ENCODE measurements around the gene NCAPH2.

The NCAPH2 gene

DNA sequence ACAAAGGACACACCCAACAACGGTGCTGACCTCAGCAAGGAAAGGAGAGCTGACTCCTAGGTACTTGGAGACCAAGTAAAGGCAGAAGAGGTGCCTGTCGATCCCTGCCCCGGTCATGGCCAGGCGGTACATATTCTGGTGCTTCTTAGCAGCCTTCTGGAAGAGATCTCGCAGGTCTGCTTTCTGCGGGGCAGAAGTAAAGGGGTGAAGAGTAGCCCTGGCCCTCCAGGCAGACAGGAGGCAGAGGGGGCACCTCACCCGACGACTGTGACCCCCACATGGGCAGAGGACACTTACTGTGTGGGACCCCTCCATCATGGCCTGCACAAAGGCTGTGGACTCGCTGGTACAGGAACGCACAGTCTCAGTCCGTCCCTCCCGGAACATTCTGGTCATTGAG lies 62.8 kb downstream of the NCAPH2 start:
- Histone ChIP-seq H3K36me3 (replicated peaks in 1 of 2; ENCODE audit: control insufficient read depth in 2 of 2, insufficient read depth in 2 of 2, low read length in 2 of 2) (peaks cover 56 to 72% of the 10 kb centered on the region in 2 donors), H2BK120ac (ENCODE audit: low read depth, low read length) (no peak overlapping the region), H3K18ac (ENCODE audit: low read length) (no peak overlapping the region), H2BK15ac (ENCODE audit: low read length) (no peak overlapping the region), H3K23ac (ENCODE audit: low read depth, low read length, poor library complexity) (no peak overlapping the region), H3K4me2 (ENCODE audit: insufficient read depth, low read length, poor library complexity, severe bottlenecking) (no peak overlapping the region), H4K91ac (ENCODE audit: low read depth, low read length, poor library complexity) (no peak overlapping the region), H2BK5ac (ENCODE audit: low read length) (no peak overlapping the region), H3K27ac (replicated peaks; ENCODE audit: low read length) (no peak overlapping the region), H3K9me3 (replicated peaks in 1 of 2; ENCODE audit: control insufficient read depth in 2 of 2, insufficient read depth in 1 of 2, low read depth in 1 of 2, low read length in 2 of 2) (no peaks in the 10 kb centered on the region), H4K8ac (ENCODE audit: low read depth, low read length) (no peak overlapping the region), H3K79me1 (ENCODE audit: low read depth, low read length) (peaks cover 1% of the 10 kb centered on the region), H3K9ac (ENCODE audit: low read depth, low read length, poor library complexity) (no peak overlapping the region), H3K4me1 (ENCODE audit: control insufficient read depth in 2 of 2, insufficient read depth in 1 of 2, low read depth in 1 of 2, low read length in 2 of 2) (no peaks in the 10 kb centered on the region), H3K14ac (ENCODE audit: low read length) (no peak overlapping the region), H3K27me3 (ENCODE audit: control insufficient read depth in 3 of 3, insufficient read depth in 3 of 3, low read depth in 1 of 3, low read length in 3 of 3) (no peaks in the 10 kb centered on the region), H3K4ac (ENCODE audit: low read length) (no peak overlapping the region), H2BK12ac (ENCODE audit: low read length) (no peak overlapping the region), H2AFZ (ENCODE audit: low read length) (no peak overlapping the region), H3K4me3 (ENCODE audit: low read length in 2 of 2) (no peak overlapping the region), H2AK5ac (ENCODE audit: low read depth, low read length) (no peak overlapping the region)
- no CpG with 5 or more reads among the region's 12 CpGs for WGBS, 2 donors (ENCODE audit: extremely low coverage in 2 of 2, insufficient read length in 2 of 2, insufficient replicate concordance in 1 of 2)
- no peak for DNase-seq (ENCODE audit: low spot score)

- Histone ChIP-seq H3K36me3 (replicated peaks in 1 of 2; ENCODE audit: control insufficient read depth in 2 of 2, insufficient read depth in 2 of 2, low read length in 2 of 2) (peaks cover 63 to 72% of the 10 kb centered on the region in 2 donors), H2BK12ac (ENCODE audit: low read length) (no peak overlapping the region), H2AK5ac (ENCODE audit: low read depth, low read length) (no peak overlapping the region), H2BK5ac (ENCODE audit: low read length) (no peak overlapping the region), H4K8ac (ENCODE audit: low read depth, low read length) (no peak overlapping the region), H3K23ac (ENCODE audit: low read depth, low read length, poor library complexity) (peak overlapping the region; percentile 40), H3K9ac (ENCODE audit: low read depth, low read length, poor library complexity) (no peak overlapping the region), H3K4me2 (ENCODE audit: insufficient read depth, low read length, poor library complexity, severe bottlenecking) (no peak overlapping the region), H2BK120ac (ENCODE audit: low read depth, low read length) (no peak overlapping the region), H3K9me3 (replicated peaks in 1 of 2; ENCODE audit: control insufficient read depth in 2 of 2, insufficient read depth in 1 of 2, low read depth in 1 of 2, low read length in 2 of 2) (no peaks in the 10 kb centered on the region), H3K4me3 (ENCODE audit: low read length in 2 of 2) (no peak overlapping the region), H3K4ac (ENCODE audit: low read length) (no peak overlapping the region), H3K18ac (ENCODE audit: low read length) (no peak overlapping the region), H2BK15ac (ENCODE audit: low read length) (no peak overlapping the region), H3K27me3 (ENCODE audit: control insufficient read depth in 3 of 3, insufficient read depth in 3 of 3, low read depth in 1 of 3, low read length in 3 of 3) (no peaks in the 10 kb centered on the region), H3K27ac (replicated peaks; ENCODE audit: low read length) (no peak overlapping the region), H3K4me1 (ENCODE audit: control insufficient read depth in 2 of 2, insufficient read depth in 1 of 2, low read depth in 1 of 2, low read length in 2 of 2) (no peaks in the 10 kb centered on the region), H3K79me1 (ENCODE audit: low read depth, low read length) (peaks cover 4% of the 10 kb centered on the region), H2AFZ (ENCODE audit: low read length) (no peak overlapping the region), H3K14ac (ENCODE audit: low read length) (no peak overlapping the region), H4K91ac (ENCODE audit: low read depth, low read length, poor library complexity) (no peak overlapping the region)
- WGBS, 2 donors (ENCODE audit: extremely low coverage in 2 of 2, insufficient read length in 2 of 2, insufficient replicate concordance in 1 of 2) = no CpG with 5 or more reads among the region's 26 CpGs
- no peak for DNase-seq (ENCODE audit: low spot score)
Observed at GRCh38 chr22:50571264-50572175, 63.5 kb downstream of the NCAPH2 start.

DNA sequence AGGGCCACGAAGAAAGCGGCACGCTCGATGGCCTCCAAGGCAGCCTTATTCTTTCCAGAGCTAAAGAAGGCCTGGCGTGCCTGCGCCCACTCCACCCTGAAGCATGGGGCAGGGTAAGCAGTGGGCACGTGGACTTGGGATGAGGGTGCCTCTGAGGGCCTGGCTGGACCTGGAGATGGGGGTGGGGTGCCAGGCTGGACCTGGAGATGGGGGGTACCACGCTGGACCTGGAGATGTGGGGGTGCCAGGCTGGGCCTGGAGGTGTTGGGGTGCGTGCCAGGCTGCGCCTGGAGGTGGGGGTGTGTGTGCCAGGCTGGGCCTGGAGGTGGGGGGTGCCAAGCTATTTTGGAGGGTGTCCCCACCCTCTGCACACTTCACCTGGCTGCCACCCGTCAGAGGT lies 64.9 kb downstream of the NCAPH2 start:
- H3K79me1 ChIP-seq (ENCODE audit: low read depth, low read length) = peaks cover 4% of the 10 kb centered on the region
- H4K8ac ChIP-seq (ENCODE audit: low read depth, low read length) = peak overlapping the region; percentile 92
- no peak overlapping the region for H3K9ac ChIP-seq (ENCODE audit: low read depth, low read length, poor library complexity)
- H2BK5ac ChIP-seq (ENCODE audit: low read length) = peak overlapping the region; percentile 22
- no peak for DNase-seq (ENCODE audit: low spot score)
- no peak overlapping the region for H2BK12ac ChIP-seq (ENCODE audit: low read length)
- H2BK15ac ChIP-seq (ENCODE audit: low read length) = no peak overlapping the region
- no peak overlapping the region for H2BK120ac ChIP-seq (ENCODE audit: low read depth, low read length)
- peaks cover 70 to 75% of the 10 kb centered on the region in 2 donors for H3K36me3 ChIP-seq (replicated peaks in 1 of 2; ENCODE audit: control insufficient read depth in 2 of 2, insufficient read depth in 2 of 2, low read length in 2 of 2)
- peak overlapping the region; percentile 52 for H3K23ac ChIP-seq (ENCODE audit: low read depth, low read length, poor library complexity)
- H2AFZ ChIP-seq (ENCODE audit: low read length) = no peak overlapping the region
- no peaks in the 10 kb centered on the region for H3K9me3 ChIP-seq (replicated peaks in 1 of 2; ENCODE audit: control insufficient read depth in 2 of 2, insufficient read depth in 1 of 2, low read depth in 1 of 2, low read length in 2 of 2)
- H3K4me2 ChIP-seq (ENCODE audit: insufficient read depth, low read length, poor library complexity, severe bottlenecking) = no peak overlapping the region
- no peaks in the 10 kb centered on the region for H3K27me3 ChIP-seq (ENCODE audit: control insufficient read depth in 3 of 3, insufficient read depth in 3 of 3, low read depth in 1 of 3, low read length in 3 of 3)
- H3K27ac ChIP-seq (replicated peaks; ENCODE audit: low read length) = no peak overlapping the region
- no peak overlapping the region for H3K18ac ChIP-seq (ENCODE audit: low read length)
- no peak overlapping the region for H4K91ac ChIP-seq (ENCODE audit: low read depth, low read length, poor library complexity)
- peak overlapping the region in 1 of 2 donors; percentile 22 for H3K4me3 ChIP-seq (ENCODE audit: low read length in 2 of 2)
- H3K4ac ChIP-seq (ENCODE audit: low read length) = peak overlapping the region; percentile 37
- no peak overlapping the region for H2AK5ac ChIP-seq (ENCODE audit: low read depth, low read length)
- H3K4me1 ChIP-seq (ENCODE audit: control insufficient read depth in 2 of 2, insufficient read depth in 1 of 2, low read depth in 1 of 2, low read length in 2 of 2) = no peaks in the 10 kb centered on the region
- whole genome bisulfite sequencing, 2 donors (ENCODE audit: extremely low coverage in 2 of 2, insufficient read length in 2 of 2, insufficient replicate concordance in 1 of 2) = no CpG with 5 or more reads among the region's 11 CpGs
- no peak overlapping the region for H3K14ac ChIP-seq (ENCODE audit: low read length)

DNA sequence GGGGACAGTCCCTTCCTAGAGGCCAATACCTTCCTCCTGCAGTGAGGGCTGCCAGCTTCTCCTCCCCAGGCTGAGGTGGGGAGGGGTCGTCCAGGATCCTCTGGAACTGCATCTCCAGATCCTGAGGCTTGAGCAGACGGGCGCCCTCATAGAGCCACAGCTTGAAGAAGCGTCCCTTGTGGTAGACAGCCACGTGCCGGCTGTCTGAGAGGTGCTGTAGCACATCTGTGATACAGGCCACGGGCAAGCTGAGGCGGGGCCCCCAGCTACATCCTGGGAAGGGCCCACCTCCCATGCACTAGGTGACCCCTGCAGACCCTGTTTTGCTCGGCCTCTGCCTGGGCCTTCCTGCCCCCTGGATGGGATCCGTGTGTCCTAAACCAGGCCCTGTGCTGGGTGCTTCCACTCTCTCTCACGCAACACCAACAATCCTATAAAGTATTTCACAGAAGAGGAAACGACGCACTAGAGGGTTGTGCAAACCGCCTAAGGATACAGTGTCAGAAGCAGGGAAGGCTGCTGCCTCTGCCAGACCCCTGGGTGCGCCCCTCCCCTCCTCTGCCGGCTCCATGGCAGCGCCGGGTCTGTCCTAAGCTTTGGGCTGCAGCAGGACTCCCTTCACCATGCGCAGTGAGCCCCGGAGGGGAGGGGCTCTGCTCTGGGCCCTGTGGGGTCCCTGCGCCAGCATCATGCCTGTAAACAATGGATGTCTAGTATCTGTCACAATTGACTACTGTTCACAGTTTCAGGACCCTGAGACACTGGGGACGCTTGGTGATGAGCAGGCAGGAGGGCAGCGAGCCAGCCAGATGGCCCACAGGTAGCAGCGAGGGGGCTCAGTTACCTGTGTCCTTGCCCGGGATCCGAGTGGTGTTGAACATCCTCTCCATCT lies 65.7 kb downstream of the NCAPH2 start:
- H3K79me1 ChIP-seq (ENCODE audit: low read depth, low read length) = peaks cover 4% of the 10 kb centered on the region
- H2BK15ac ChIP-seq (ENCODE audit: low read length) = no peak overlapping the region
- H2BK5ac ChIP-seq (ENCODE audit: low read length) = no peak overlapping the region
- H4K8ac ChIP-seq (ENCODE audit: low read depth, low read length) = no peak overlapping the region
- DNase-seq (ENCODE audit: low spot score) = no peak
- H3K14ac ChIP-seq (ENCODE audit: low read length) = no peak overlapping the region
- no peak overlapping the region for H2AFZ ChIP-seq (ENCODE audit: low read length)
- no peak overlapping the region for H2AK5ac ChIP-seq (ENCODE audit: low read depth, low read length)
- peaks cover 67 to 75% of the 10 kb centered on the region in 2 donors for H3K36me3 ChIP-seq (replicated peaks in 1 of 2; ENCODE audit: control insufficient read depth in 2 of 2, insufficient read depth in 2 of 2, low read length in 2 of 2)
- H3K9ac ChIP-seq (ENCODE audit: low read depth, low read length, poor library complexity) = no peak overlapping the region
- no peak overlapping the region for H3K4me3 ChIP-seq (ENCODE audit: low read length in 2 of 2)
- no peaks in the 10 kb centered on the region for H3K4me1 ChIP-seq (ENCODE audit: control insufficient read depth in 2 of 2, insufficient read depth in 1 of 2, low read depth in 1 of 2, low read length in 2 of 2)
- H4K91ac ChIP-seq (ENCODE audit: low read depth, low read length, poor library complexity) = no peak overlapping the region
- no peaks in the 10 kb centered on the region for H3K9me3 ChIP-seq (replicated peaks in 1 of 2; ENCODE audit: control insufficient read depth in 2 of 2, insufficient read depth in 1 of 2, low read depth in 1 of 2, low read length in 2 of 2)
- H3K18ac ChIP-seq (ENCODE audit: low read length) = no peak overlapping the region
- peak overlapping the region; percentile 37 for H3K4ac ChIP-seq (ENCODE audit: low read length)
- no peak overlapping the region for H3K27ac ChIP-seq (replicated peaks; ENCODE audit: low read length)
- no peaks in the 10 kb centered on the region for H3K27me3 ChIP-seq (ENCODE audit: control insufficient read depth in 3 of 3, insufficient read depth in 3 of 3, low read depth in 1 of 3, low read length in 3 of 3)
- H3K23ac ChIP-seq (ENCODE audit: low read depth, low read length, poor library complexity) = peak overlapping the region; percentile 52
- no peak overlapping the region for H2BK120ac ChIP-seq (ENCODE audit: low read depth, low read length)
- H3K4me2 ChIP-seq (ENCODE audit: insufficient read depth, low read length, poor library complexity, severe bottlenecking) = no peak overlapping the region
- no peak overlapping the region for H2BK12ac ChIP-seq (ENCODE audit: low read length)
- WGBS, 2 donors (ENCODE audit: extremely low coverage in 2 of 2, insufficient read length in 2 of 2, insufficient replicate concordance in 1 of 2) = no CpG with 5 or more reads among the region's 26 CpGs

Data from neuronal stem cell (in vitro differentiated cells).